ENCODE measurements around the gene AP2B1.

DNA sequence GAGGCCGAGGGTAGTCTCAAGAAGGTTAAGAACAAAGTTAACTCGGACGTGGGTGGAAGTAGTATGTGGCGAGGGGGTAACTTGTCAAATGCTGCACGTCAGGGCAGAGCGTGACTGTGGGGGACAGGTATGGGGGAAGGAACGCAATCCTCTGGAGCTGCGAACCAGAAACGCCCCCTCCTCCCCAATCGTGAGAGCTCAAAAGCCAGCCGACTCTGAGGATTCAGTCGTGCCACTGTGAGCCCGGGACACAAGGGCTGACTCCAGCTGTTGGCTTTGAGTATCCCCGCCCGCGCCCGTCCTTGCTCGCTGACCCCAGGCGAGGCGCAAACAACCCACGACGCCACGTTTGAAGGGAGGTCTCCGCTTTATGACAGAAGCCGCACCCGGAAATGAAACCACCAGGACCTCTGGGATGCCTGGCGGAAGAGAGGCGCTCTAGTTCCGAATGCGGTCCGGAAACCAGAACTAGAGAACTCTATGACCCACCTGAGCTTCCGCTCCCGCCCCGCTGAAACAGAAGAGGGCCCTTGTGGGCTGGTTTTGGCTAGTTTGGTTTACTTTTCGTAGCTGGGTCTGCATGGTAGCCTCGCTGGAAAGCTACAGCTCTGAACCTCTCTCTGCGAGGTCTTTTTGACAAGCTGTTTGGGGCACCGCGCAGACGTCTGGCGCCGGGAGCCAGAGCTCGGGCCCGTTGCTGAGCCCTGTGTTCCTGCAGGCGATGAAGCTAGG is 8.8 kb upstream of the AP2B1 start, which contains the start of gene PEX12:
- TF ChIP-seq, protein P1, sequence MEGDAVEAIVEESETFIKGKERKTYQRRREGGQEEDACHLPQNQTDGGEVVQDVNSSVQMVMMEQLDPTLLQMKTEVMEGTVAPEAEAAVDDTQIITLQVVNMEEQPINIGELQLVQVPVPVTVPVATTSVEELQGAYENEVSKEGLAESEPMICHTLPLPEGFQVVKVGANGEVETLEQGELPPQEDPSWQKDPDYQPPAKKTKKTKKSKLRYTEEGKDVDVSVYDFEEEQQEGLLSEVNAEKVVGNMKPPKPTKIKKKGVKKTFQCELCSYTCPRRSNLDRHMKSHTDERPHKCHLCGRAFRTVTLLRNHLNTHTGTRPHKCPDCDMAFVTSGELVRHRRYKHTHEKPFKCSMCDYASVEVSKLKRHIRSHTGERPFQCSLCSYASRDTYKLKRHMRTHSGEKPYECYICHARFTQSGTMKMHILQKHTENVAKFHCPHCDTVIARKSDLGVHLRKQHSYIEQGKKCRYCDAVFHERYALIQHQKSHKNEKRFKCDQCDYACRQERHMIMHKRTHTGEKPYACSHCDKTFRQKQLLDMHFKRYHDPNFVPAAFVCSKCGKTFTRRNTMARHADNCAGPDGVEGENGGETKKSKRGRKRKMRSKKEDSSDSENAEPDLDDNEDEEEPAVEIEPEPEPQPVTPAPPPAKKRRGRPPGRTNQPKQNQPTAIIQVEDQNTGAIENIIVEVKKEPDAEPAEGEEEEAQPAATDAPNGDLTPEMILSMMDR (IDR thresholded peaks at IDR 0.05): 0 out of 2 replicates have a peak, but pooled peaks have one; percentile 4
- TF ChIP-seq ZFX (IDR thresholded peaks at IDR 0.05; ENCODE audit: borderline replicate concordance): no peak
